GM19239 (cell line): ENCODE data around the gene FIGN.

Experiments
- DNase-seq: peaks from one replicate; pipeline ENCODE4 v3.0.0; 2011; ENCODE audit warnings: low spot score; ENCODE audit not compliant: insufficient read length
- FAIRE-seq: peaks from 2 replicates; lab custom pipeline; 2011; peaks lifted over from hg19 to GRCh38; lab: Jason Lieb, UNC

Gene FIGN

DNA sequence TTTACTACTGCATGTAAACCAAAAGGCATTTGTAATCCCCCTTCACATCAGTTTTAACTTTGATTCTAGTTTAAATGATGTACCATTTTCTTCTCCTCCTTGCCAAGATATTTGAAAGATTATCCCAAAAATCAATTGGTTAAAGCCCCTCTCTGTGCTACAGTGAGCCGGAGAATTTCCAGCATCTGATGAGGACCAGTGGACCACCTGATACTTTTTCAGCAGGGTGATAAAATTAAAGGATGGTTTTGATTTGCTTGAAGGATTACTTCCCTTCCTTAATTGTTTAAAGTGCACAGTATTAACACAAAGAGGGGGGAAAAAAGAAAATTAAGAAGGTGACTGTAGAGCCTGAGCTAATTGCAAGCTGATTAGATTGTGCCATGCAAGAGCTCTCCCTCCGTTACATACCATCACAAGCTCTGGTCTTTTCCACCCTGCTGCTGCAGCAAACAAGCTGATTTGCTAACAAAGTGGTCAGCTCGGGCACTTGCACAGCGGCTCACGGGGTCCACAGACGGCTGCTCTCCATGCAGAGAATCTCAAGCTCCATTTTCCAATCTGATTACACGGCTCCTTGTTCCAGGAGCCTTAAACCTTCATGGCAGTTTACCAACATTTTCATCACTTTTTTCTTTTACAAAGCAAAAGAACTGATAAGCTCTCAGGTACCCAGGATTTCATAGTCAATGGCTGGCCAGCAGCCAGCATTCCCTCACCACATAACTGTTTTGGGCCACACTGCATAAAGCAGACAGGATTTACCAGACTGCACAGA lies 22.1 kb downstream of the FIGN start:
- FAIRE-seq, result no peak
- DNase-seq, result no peak

DNA sequence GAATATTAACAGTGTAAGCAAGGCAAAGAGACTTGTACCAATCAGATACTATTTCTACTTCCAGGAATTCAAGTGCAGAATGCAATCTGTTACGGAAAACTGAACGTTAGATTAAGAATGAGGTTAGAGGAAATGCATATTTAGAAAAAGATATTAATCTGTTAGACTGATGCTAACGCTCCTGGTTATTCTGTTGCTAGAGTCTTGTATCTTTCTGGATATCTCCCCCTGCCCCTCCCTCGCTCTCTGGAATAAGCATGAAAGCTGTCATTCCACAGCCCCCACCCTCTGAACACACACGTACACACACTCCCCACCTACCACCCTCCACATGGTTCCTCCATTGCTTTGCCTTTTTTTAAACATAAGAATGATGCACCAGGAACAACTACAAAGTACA lies 24.1 kb downstream of the FIGN start:
- FAIRE-seq, result no peak

DNA sequence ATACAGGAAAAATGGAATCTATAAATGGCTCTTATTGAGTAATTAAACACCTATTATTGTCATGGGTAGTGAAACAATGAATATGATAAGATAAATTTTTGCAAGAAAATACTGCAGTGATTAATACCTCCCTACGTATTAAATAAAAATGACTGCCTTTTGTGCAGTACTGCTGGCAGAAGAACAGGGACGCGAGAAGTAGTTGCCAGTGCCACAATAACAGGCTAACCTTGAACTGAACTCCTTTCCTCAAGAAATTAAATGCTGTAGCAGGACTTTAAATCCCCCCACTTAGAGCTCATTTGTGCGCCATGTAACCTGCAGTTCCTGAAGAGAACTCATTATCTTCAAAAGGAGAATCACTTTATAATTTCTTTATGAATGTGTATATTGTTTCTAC lies 24.6 kb downstream of the FIGN start:
- DNase-seq (no peak), FAIRE-seq (no peak)

More for the DNA sequence above, 24.1 kb downstream of the FIGN start:
- DNase-seq, result no peak

DNA sequence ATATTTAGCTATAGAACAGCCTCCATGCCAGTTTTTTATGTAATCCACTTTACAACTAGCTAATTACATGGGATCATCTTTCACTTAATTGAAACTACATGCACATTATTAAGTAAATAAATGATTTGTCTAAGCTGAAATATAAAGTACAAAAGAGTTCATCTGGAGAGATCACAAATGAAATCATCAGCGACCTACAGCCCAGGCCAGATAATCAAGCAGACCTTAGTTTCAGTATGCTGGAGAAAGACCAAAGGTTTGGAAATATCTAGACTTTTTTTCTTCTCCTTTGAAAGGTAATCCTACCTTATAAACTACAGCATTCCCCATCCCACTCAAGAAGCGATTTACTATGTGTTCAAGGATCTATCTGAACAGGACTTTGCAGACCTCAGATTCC lies 26.5 kb downstream of the FIGN start:
- FAIRE-seq, result no peak

DNA sequence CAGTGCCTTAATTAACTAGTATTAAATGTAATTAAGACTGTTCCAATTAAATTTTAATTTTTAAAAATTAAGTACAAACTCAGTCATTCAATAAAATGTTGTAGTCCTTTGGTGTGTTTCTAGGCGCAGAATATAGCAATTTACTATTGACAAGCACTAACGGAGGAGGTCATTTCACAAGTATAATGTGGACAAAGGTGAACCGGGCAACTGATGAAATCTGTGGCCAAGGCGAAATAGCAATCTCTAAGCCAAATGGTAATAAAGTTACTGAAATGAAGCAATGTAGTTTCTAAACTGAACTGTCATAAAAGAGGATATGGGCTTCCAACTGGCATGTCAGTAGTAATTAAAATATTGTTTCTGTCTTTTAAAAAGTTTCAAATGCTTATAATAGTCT lies 27.5 kb downstream of the FIGN start:
- DNase-seq (no peak), FAIRE-seq (no peak)

More for the DNA sequence above, 26.5 kb downstream of the FIGN start:
- no peak for DNase-seq

DNA sequence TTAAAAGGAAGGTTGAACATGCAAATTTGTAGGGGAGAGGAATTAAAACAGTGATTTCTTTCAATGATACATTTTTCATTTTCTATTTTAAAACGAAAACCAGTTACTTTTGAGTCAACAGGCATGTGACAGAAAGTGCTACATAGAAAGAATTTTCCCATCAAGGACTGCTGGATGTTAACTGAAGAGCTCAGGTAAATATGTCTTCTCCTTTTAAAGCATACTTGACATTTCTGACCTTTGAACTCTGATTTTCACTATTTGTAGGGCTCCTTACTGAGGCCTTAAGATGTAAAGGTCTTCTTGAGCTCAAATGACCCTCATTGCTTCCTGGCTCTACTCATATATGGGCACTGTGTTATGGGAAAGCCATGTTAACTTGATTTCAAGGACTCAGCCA lies 32.4 kb downstream of the FIGN start:
- no peak for DNase-seq
- FAIRE-seq, result no peak

DNA sequence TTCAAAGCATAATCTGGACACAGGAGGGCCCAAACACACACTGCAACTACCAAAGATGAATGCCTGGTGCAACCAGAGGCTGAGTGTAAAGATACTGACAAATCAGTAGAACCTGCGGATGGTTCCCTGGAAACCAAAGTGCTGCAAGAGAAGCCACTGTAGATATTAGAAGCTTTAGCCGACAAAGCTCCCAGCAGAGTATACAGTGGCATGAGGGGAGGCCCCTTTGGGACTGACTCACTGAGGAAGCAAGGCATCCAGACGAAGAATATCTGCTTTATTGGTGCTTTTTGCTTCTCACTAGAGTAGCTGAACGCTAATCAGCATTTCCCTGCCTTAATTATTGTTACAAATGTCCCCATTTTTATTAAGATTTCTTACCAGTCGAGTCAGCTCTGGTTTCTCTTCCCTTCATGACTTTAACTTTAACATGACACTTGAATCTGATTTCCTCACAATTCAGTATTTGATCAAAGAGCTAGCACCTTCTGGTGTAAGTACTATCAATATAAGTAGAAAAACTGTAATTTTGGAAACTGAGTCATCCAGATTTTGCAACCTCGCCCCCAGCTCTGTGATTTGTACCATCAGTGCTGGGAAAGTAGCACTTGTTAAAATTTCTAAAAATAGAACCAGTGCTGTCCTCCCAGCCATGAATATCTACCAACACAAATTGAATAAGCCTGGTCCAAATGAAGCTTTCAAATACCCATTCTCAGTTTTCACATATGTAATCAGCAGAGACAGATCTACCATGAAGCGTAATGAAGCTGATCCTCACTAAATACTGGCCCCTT lies 34.2 kb downstream of the FIGN start:
- no peak for DNase-seq
- FAIRE-seq, result no peak

DNA sequence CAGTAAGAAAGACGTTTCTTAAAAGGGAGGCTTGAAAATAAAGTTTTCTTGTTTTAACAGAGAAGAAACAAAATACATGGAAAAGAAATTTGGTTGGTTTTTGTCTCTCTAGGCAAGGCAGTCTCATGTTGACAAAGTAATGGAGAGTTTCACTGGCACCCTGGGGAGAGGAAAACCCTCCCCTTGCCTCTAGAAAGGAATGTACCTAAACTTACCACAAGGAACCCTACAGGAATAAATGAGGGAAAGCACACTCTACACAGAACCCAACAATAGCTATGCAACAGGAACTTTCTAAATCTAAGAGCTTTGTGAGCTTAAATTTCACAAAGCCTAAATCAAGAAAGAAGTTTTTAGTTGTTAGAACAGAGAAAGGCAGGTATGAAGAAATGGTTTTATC lies 37.0 kb downstream of the FIGN start:
- FAIRE-seq, result no peak
- DNase-seq, result no peak

DNA sequence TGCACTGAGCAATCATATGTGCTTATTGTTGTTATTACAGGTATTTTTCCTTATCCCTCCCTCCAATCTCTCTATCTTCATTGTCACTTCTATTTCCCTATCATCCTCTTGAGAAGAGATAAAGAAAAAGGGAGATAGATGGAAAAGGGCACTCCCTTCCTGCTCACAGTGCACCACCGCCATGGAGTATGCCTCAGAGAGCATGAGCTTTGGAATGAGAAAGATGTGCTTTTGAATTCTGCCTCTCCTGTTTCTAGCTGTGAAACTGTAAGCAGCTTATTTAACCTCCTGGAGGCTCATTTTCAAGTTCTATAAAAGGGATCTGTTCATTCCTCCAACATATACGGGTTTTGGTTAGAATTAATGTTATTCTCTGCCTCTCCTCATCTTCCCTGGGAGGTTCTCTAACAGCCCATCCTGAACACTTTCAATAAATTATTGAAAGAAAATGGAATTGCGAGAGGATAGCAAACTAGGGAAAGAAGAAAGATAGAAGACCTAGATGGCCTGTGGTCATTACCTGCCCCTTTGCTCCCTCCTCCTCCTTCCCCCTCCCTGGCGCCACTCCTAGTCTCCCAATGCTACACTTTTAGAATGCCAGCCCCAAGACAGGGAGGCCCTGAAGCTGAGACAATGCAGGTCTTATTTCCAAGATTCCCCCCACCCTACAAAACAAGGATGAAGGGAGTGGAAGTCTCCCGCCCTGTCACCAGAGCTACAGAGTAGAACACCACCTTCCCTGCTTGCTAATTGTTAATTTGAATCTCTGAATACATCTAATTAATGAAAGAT lies 37.8 kb downstream of the FIGN start:
- DNase-seq (no peak), FAIRE-seq (no peak)

DNA sequence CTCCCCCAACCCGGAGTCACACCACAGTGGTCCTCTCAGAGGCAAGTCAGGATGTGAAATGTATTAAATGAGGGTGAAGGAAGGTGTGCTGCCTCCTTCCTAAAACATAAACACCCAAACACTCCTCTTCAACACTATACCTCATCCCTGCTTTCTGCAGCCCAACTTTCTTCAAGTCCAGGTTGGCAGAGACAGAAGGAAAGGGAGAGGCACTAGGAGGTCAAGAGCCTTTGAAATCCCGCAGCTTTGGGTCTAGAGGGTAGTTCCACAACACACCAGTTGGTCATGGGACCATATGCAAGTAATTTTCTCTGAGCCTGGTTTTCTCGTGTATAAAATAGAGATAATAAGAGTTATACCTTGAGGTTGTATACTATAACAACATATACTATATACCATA lies 38.4 kb downstream of the FIGN start:
- DNase-seq, result no peak
- FAIRE-seq, result no peak

DNA sequence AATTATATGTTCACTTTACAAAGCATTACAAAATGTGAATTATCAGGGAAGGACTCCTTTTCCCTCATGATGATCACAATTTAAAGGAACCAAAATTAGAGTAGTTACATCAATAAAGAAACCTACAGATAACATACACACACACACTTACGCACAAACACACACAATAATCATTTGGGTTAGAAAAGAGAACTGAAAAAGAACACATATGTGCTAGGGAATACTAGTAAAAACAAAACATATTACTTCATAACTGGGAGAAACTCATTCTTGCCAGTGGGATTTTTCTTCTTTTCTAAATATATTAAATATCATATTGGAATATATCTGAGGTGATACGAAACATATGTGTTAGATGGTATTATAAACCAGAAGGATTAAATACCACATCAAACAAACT lies 42.3 kb downstream of the FIGN start:
- no peak for FAIRE-seq
- no peak for DNase-seq

DNA sequence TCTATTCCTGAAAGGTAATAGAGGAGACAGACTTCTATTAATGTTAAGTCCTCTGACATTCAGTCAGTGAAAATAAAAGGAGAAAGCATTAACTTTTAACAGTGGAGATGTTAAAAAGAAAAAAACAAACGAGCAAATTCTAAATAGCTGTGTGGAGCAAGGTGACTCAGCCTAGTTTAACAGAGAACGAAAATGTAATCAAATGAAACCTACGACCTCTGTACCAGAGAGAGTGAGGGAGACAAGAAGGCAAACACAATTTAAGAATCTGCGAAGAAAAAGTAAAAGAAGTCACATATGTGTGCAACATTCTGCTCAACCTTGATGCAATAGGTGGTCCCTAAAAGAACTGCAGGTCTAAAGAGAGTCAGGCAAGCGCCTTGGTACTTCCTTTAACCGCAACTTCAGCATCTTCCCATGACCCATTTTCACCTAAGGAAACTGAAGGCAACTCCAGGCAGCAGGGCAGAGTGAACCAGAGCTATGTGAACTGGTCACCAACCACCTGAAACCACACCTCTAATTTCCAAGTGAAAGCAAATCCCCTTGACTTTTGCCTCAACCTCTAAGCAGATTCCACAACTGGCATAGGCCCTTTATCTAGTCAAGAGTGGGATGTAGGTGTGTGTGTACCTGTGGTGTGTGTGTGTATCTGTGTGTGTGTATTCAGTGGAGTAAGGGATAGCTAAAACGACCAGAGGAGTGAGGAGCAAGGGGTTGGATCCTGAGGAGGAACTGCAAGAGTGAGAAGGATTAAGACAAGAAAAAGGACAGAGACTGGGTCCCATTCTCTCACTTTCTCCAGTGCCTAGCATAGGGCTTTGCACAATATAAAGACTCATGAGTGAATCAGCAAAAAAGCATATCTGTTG lies 43.0 kb downstream of the FIGN start:
- no peak for DNase-seq
- no peak for FAIRE-seq

DNA sequence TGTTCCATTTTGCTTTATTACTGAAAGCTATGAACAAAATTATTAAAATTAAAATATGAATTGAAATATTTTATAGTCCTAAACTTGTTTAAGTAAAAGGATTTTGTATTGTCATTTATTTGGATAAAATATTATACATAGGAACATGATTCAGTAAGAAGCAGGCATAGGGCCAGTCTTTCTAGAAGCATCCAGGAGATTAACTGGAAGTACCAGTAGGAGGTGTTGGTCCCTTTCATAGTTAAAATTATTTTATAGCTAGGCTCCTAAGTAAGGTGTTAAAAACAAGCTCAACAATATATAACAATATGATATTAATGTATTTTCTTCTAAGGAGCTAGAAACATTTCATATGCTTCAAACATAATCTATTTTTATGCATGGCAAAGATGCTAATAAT lies 43.7 kb downstream of the FIGN start:
- no peak for FAIRE-seq
- no peak for DNase-seq

DNA sequence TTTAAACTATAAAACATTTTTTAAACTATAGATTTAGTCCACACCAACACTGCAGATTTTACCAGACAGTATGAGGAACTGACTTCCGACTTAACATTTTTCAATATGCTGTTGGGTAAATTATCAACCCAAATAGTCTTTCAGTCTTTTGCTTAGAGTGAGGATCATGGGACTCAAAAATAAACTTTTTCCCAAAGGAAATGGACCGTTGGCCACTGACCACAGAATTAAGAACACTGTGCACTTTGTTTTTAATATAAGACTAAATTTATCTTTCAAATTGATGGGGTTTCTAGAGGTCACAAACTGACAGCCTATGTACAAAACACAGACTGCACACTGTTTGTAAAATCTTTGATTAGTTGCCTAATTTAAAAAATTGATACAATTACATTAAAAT lies 44.9 kb downstream of the FIGN start:
- FAIRE-seq (no peak), DNase-seq (no peak)

DNA sequence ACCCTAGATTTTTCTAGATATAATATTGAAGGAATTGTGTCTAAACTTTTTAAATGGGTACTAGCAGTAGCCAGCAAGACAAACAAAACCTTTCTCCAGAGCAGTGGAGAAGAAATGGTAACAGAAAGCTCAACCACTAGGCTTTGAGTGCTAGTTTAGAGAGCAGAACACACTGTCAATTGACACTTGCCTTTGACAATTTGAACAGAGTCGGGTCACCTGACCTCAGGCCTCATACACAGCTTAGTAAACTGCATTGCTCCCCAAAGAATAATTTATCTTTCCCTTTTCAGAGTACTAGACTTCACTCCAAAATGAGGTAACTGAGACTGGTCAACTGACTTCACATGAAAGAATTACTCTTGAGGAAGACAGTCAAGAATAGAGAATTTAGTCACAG lies 48.6 kb downstream of the FIGN start:
- FAIRE-seq (no peak), DNase-seq (no peak)

DNA sequence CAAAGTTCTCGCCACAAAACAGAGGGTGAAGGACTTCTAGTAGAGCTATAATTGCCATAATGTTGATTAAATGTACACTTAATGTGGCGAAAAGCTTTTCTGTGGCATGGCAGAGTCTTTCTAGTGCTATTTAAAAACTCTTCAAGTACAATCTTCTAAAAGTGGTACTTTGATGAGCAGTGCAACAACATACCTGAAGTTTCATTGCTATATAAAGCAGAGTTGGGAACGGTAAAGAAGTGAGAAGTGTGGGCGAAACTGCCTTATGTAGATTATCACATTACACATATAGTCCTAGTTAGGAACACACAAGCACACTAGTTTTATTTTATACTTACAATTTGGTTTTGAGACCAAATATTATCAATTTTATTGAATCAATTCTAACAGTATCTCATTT lies 49.5 kb downstream of the FIGN start:
- DNase-seq, result no peak
- no peak for FAIRE-seq

DNA sequence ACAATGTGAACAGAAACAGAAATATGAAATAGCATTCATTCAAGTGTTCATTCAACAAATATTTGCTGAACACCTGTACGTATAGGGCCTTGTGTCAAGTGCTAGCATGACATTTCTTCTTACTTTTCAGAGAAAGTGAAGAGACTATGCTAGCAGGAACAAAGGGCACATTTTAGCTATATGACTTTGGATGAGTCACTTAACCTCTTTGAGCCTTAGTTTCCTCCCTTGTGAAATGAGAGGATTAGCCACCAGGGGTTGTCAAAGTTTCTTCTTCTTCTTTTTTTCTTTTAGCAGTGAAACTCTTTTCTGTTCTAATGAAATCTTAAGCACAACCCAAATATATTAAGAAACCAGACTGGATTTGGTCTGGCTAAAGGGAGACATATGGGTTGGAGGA lies 53.1 kb downstream of the FIGN start:
- DNase-seq (no peak), FAIRE-seq (no peak)

DNA sequence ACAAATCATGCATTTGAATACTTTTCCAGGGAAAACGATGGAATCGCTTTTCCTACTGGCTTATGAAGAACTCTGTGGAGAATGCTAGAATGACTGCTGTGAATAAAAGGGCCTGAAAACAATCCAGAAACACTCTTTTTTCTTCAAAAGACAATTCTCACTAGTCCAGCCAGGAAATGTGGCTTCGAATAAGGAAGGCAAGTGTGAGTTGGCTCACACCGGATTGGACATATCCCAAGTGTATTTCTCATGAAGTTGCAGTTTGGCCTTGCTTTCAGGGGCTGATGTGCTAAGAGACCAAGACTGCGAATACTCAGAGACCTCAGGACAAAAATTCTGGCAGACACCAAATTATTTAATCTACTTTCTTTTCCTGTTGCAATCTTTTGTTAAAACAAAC lies 54.1 kb downstream of the FIGN start:
- no peak for FAIRE-seq
- DNase-seq, result no peak

DNA sequence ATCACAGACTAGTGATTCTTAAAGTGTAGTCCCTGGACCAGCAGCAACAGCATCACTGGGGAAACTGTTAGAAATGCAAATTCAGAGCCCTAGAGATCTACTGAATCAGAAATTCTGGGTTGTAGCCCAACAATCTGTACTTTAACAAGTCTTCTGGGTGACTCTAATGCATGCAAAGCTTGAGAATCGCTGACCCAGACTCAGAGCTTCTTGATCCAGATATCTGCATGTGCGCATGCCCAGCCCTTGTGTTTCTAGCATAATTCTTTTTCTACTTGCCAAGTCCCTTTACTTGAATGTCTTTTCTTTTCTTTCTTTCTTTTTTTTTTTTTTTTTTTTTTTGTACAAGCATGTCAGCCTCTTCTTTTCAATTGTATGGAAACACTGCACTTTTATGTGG lies 60.4 kb downstream of the FIGN start:
- DNase-seq, result no peak
- FAIRE-seq, result no peak

DNA sequence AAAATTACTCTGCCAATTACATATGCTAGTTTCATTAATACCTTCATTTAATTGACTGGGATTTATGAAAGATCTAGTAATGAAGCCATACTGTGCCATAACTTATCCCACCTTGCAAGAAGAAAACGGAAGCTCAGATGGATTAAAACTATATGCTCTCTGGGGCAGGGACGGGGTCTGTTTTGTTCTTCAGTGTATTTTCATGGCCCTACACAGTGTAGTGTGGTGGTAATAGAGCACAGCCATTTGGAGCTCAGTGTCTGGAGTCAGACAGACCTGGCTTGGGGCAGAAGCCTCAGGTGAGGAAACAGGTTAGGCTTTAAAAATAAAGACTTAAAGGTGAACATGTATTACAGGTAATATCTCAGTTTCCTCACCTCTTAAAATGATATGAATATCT lies 62.3 kb downstream of the FIGN start:
- FAIRE-seq (no peak), DNase-seq (no peak)
